ENCODE results near the gene CNOT2. TPM values are rescaled to one million over a fixed set of nuclear protein-coding genes. Genes with fewer than 3 reads are reported as not detected.

The CNOT2 gene
- total RNA-seq, 2 donors from 2014 or later: 96.2 to 96.5 TPM

GRCh38 chr12:70353780-70354660 lies 110.8 kb downstream of the CNOT2 start:
- Histone ChIP-seq H3K4me3 (ENCODE audit: low read length) (no peak overlapping the region), H3K4me1 (ENCODE audit: control insufficient read depth, insufficient read depth, low read length) (no peaks in the 10 kb centered on the region), H3K9ac (ENCODE audit: extremely low read depth, low read length, poor library complexity, severe bottlenecking) (no peak overlapping the region), H3K27me3 (ENCODE audit: control insufficient read depth, insufficient read depth, low read length, poor library complexity, severe bottlenecking) (no peaks in the 10 kb centered on the region), H3K9me3 (ENCODE audit: control insufficient read depth, low read length) (no peaks in the 10 kb centered on the region), H3K36me3 (ENCODE audit: control insufficient read depth, insufficient read depth, low read length) (peaks cover 41% of the 10 kb centered on the region), H3K27ac (ENCODE audit: low read depth, low read length) (no peak overlapping the region)
- H3K36me3 Mint-ChIP-seq (ENCODE audit: low read depth): peaks cover 24% of the 10 kb centered on the region
- no peaks in the 10 kb centered on the region for H3K27me3 Mint-ChIP-seq (ENCODE audit: insufficient read depth)
- WGBS, 2 experiments (ENCODE audit: insufficient coverage in 1 of 2, insufficient read length in 1 of 2): 91 to 100% methylated on average over 4 to 6 of the region's 6 CpGs
- TF ChIP-seq, protein P1, sequence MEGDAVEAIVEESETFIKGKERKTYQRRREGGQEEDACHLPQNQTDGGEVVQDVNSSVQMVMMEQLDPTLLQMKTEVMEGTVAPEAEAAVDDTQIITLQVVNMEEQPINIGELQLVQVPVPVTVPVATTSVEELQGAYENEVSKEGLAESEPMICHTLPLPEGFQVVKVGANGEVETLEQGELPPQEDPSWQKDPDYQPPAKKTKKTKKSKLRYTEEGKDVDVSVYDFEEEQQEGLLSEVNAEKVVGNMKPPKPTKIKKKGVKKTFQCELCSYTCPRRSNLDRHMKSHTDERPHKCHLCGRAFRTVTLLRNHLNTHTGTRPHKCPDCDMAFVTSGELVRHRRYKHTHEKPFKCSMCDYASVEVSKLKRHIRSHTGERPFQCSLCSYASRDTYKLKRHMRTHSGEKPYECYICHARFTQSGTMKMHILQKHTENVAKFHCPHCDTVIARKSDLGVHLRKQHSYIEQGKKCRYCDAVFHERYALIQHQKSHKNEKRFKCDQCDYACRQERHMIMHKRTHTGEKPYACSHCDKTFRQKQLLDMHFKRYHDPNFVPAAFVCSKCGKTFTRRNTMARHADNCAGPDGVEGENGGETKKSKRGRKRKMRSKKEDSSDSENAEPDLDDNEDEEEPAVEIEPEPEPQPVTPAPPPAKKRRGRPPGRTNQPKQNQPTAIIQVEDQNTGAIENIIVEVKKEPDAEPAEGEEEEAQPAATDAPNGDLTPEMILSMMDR (conservative IDR thresholded peaks at IDR 0.05): no peak
- DNase-seq: no peak
- no peaks in the 10 kb centered on the region for H3K9me3 Mint-ChIP-seq
- no peak overlapping the region for H3K27ac Mint-ChIP-seq
- no peaks in the 10 kb centered on the region for H3K4me1 Mint-ChIP-seq
- H3K4me3 Mint-ChIP-seq: no peak overlapping the region

DNA sequence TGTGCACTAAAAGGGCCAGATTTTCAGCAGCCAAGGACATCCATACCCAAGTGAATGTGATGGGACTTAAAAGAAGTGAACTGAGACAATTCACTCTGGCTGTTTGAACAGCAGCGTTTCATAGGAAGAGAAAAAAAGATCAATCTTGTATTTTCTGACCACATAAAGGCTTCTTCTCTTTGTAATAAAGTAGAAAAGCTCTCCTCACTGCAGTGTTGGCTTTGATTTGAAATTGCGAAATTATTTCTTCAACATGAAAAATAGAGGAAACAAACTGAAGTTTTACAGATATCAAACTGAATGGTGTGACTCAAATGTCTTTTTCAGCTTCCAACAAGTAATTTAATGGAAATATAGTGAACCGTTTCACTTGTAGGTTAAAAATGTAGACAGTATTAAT lies 111.6 kb downstream of the CNOT2 start:
- no peaks in the 10 kb centered on the region for H3K4me1 Mint-ChIP-seq
- no peaks in the 10 kb centered on the region for H3K4me1 ChIP-seq (ENCODE audit: control insufficient read depth, insufficient read depth, low read length)
- TF ChIP-seq, protein P1 (conservative IDR thresholded peaks at IDR 0.05): no peak
- H3K27ac ChIP-seq (ENCODE audit: low read depth, low read length): no peak overlapping the region
- no peaks in the 10 kb centered on the region for H3K27me3 ChIP-seq (ENCODE audit: control insufficient read depth, insufficient read depth, low read length, poor library complexity, severe bottlenecking)
- peaks cover 34% of the 10 kb centered on the region for H3K36me3 ChIP-seq (ENCODE audit: control insufficient read depth, insufficient read depth, low read length)
- no peak overlapping the region for H3K4me3 ChIP-seq (ENCODE audit: low read length)
- H3K36me3 Mint-ChIP-seq (ENCODE audit: low read depth): peaks cover 21% of the 10 kb centered on the region
- no peaks in the 10 kb centered on the region for H3K9me3 Mint-ChIP-seq
- H3K9me3 ChIP-seq (ENCODE audit: control insufficient read depth, low read length): no peaks in the 10 kb centered on the region
- no peak overlapping the region for H3K9ac ChIP-seq (ENCODE audit: extremely low read depth, low read length, poor library complexity, severe bottlenecking)
- no peaks in the 10 kb centered on the region for H3K27me3 Mint-ChIP-seq (ENCODE audit: insufficient read depth)
- no peak overlapping the region for H3K27ac Mint-ChIP-seq
- no peak for DNase-seq
- WGBS, 2 experiments (ENCODE audit: insufficient coverage in 1 of 2, insufficient read length in 1 of 2): 91 to 100% methylated on average over 1 to 3 of the region's 3 CpGs
- no peak overlapping the region for H3K4me3 Mint-ChIP-seq

DNA sequence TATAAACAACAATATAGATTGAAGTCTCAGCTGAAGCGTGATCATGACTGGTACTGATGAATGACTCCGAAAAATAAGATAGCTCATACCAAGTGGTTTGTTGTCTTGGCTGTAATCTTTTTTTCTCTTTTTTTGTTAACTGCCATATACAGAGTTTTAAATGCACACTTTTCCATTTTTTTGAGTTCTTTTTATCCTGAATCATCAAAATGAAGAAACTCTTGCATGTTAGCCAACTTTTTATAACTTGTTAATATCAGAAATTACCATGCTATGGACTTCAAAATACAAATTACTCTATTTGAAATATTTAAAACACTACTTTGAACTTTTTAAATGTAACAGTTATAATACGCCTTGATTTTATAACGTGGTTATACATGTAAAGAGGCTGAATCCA lies 112.7 kb downstream of the CNOT2 start:
- Histone ChIP-seq H3K27me3 (ENCODE audit: control insufficient read depth, insufficient read depth, low read length, poor library complexity, severe bottlenecking) (no peaks in the 10 kb centered on the region), H3K9ac (ENCODE audit: extremely low read depth, low read length, poor library complexity, severe bottlenecking) (no peak overlapping the region), H3K9me3 (ENCODE audit: control insufficient read depth, low read length) (no peaks in the 10 kb centered on the region), H3K4me1 (ENCODE audit: control insufficient read depth, insufficient read depth, low read length) (no peaks in the 10 kb centered on the region), H3K27ac (ENCODE audit: low read depth, low read length) (no peak overlapping the region), H3K36me3 (ENCODE audit: control insufficient read depth, insufficient read depth, low read length) (peaks cover 28% of the 10 kb centered on the region), H3K4me3 (ENCODE audit: low read length) (no peak overlapping the region)
- Mint-ChIP-seq H3K27ac (no peak overlapping the region), H3K36me3 (ENCODE audit: low read depth) (peaks cover 20% of the 10 kb centered on the region), H3K4me1 (peaks cover 5% of the 10 kb centered on the region), H3K9me3 (no peaks in the 10 kb centered on the region), H3K4me3 (no peak overlapping the region), H3K27me3 (ENCODE audit: insufficient read depth) (no peaks in the 10 kb centered on the region)
- no peak for DNase-seq
- 95 to 97% methylated on average over 2 to 4 of the region's 4 CpGs for WGBS, 2 experiments (ENCODE audit: insufficient coverage in 1 of 2, insufficient read length in 1 of 2)
- TF ChIP-seq, protein P1 (conservative IDR thresholded peaks at IDR 0.05): no peak

All from endodermal cell (in vitro differentiated cells).